PFSK-1 (cell line): ENCODE results near the gene ZCCHC12.

Source experiments
- FOXP2 ChIP-seq: optimal IDR thresholded peaks from 2 replicates; pipeline ENCODE3; 2011; ENCODE audit warnings: borderline replicate concordance, control low read depth, inconsistent platforms; ENCODE audit not compliant: insufficient read depth; ENCODE audit errors: extremely low read length, extremely low read depth
- POLR2AphosphoS5 ChIP-seq: IDR thresholded peaks from 2 replicates; pipeline ENCODE4 v1.6.1; 2012; ENCODE audit warnings: low read depth, mild to moderate bottlenecking, control low read depth, low read length, moderate library complexity
- SIN3A ChIP-seq: IDR thresholded peaks from 2 replicates; pipeline ENCODE4 v1.6.1; 2012; ENCODE audit warnings: mild to moderate bottlenecking, low read length, moderate library complexity, borderline replicate concordance; ENCODE audit not compliant: insufficient read depth
- TAF1 ChIP-seq: IDR thresholded peaks from 2 replicates; pipeline ENCODE4 v1.6.1; 2012; ENCODE audit warnings: low read length, control low read depth, borderline replicate concordance; ENCODE audit not compliant: insufficient read depth
- TF ChIP-seq, protein P1 (sequence below), 2 experiments: IDR thresholded peaks; 2 replicates each; pipeline versions ENCODE4 v1.6.1 to v1.8.0; 2011 to 2012; ENCODE audit warnings: low read depth in 2 of 2, low read length in 2 of 2, control low read depth in 1 of 2, inconsistent platforms in 1 of 2, mild to moderate bottlenecking in 1 of 2, moderate library complexity in 1 of 2; ENCODE audit not compliant: insufficient read depth in 1 of 2

Gene ZCCHC12

DNA sequence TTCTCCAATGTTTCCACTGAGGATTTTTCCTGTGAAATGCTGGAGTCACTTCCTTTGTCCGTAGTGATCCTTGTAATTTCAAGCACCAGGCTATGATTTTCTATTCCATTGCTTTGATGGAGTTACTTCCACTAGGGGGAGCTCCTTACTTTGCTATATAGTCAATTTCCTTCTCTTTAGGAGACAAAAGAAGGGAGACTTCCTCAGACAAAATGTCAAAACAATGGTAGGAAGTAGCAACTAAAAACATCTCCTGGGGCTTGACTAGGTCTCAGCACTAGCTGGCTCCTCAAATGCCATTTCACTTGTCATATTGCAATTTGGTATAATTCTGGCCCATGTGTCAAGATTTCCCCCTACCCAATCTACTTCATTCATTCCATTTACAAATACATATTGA is 24.1 kb downstream of the ZCCHC12 start:
- TF ChIP-seq, protein P1, sequence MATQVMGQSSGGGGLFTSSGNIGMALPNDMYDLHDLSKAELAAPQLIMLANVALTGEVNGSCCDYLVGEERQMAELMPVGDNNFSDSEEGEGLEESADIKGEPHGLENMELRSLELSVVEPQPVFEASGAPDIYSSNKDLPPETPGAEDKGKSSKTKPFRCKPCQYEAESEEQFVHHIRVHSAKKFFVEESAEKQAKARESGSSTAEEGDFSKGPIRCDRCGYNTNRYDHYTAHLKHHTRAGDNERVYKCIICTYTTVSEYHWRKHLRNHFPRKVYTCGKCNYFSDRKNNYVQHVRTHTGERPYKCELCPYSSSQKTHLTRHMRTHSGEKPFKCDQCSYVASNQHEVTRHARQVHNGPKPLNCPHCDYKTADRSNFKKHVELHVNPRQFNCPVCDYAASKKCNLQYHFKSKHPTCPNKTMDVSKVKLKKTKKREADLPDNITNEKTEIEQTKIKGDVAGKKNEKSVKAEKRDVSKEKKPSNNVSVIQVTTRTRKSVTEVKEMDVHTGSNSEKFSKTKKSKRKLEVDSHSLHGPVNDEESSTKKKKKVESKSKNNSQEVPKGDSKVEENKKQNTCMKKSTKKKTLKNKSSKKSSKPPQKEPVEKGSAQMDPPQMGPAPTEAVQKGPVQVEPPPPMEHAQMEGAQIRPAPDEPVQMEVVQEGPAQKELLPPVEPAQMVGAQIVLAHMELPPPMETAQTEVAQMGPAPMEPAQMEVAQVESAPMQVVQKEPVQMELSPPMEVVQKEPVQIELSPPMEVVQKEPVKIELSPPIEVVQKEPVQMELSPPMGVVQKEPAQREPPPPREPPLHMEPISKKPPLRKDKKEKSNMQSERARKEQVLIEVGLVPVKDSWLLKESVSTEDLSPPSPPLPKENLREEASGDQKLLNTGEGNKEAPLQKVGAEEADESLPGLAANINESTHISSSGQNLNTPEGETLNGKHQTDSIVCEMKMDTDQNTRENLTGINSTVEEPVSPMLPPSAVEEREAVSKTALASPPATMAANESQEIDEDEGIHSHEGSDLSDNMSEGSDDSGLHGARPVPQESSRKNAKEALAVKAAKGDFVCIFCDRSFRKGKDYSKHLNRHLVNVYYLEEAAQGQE (IDR thresholded peaks at IDR 0.05; ENCODE audit: insufficient read depth in 1 of 2, low read depth in 2 of 2, low read length in 2 of 2): no peak
- TF ChIP-seq FOXP2 (no peak), SIN3A (no peak), POLR2AphosphoS5 (no peak), TAF1 (no peak)

DNA sequence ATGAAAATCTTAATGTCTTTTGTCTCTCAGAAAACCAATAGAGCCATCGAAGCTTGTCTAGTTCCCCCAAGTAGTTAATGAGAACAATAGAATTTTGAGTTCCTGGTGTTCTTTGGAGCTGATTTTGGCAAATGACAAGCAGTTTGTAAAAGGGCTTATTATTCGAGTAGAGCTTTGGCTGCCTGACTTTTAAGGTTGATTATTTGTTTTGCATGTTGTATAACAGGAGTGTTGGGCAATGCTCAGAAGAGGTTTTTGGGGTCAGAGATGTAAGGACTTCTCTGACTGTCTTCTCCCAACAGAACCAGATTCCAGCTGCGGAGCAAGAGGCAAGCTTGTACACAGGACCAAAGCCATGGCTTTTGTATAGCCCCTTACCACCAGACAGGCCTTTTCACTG is 30.0 kb downstream of the ZCCHC12 start:
- no peak for TF ChIP-seq POLR2AphosphoS5
- no peak for TF ChIP-seq SIN3A
- no peak for TF ChIP-seq TAF1
- TF ChIP-seq, protein P1 (IDR thresholded peaks at IDR 0.05; ENCODE audit: insufficient read depth in 1 of 2, low read depth in 2 of 2, low read length in 2 of 2): no peak
- no peak for TF ChIP-seq FOXP2

DNA sequence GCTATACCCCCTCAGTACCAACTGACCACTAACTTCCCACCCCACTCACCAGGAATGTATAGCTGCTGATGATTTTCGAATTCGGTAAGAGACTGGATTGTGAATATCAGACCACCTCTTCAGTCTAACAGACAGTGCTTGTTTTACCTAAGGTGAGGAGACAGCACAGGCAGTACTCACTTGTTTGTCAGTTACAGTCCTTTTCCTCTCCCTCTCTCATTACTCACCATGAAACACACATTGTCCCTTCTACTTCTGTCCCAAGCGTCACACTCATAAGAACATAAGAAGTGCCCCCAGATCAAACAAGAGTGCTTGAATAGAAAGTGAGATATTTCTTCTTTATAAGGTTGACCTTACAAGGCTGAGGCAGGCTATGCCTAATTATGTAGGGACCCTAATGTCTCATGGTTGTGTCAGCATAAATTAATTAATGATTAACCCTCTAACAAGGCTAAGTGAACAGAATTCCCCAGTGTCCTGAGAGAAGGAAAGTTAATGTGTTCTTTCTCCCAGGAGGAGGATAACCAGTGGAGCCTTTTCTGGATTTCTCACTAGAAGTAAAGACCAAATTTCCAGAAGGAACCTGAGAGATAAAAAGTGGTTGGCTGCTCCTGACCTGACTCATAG is 32.2 kb downstream of the ZCCHC12 start:
- TF ChIP-seq, protein P1 (IDR thresholded peaks at IDR 0.05; ENCODE audit: insufficient read depth in 1 of 2, low read depth in 2 of 2, low read length in 2 of 2): no peak
- no peak for TF ChIP-seq SIN3A
- TF ChIP-seq FOXP2: no peak
- TF ChIP-seq POLR2AphosphoS5: no peak
- TF ChIP-seq TAF1: no peak

DNA sequence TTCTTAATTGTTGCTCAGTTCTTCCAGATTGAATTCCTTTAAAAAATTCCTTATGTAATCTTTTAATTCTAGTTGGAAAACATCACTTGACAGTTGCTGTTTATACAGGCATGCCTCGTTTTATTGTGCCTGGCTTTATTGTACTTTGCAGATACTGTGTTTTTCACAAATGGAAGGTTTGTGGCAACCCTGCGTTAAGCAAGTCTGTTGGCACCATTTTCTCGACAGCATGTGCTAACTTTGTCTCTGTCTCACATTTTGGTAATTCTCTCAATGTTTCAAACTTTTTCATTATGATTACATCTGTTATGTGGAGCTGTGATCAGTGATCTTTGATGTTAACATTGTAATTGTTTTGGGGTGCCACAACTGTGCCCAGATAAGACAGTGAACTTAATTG is 33.4 kb downstream of the ZCCHC12 start:
- TF ChIP-seq TAF1: no peak
- no peak for TF ChIP-seq FOXP2
- no peak for TF ChIP-seq SIN3A
- no peak for TF ChIP-seq POLR2AphosphoS5
- TF ChIP-seq, protein P1 (IDR thresholded peaks at IDR 0.05; ENCODE audit: insufficient read depth in 1 of 2, low read depth in 2 of 2, low read length in 2 of 2): no peak
